ENCODE data around the gene TP73. TPM values are rescaled to one million over a fixed set of nuclear protein-coding genes. Genes with fewer than 3 reads are reported as not detected.

TP73 gene
- total and polyA plus RNA-seq, 7 donors = under 0.01 to 0.13 (median 0.01) TPM; not detected in 4

- Histone ChIP-seq H3K4me3 (no peak overlapping the region), H3K36me3 (ENCODE audit: insufficient read depth in 1 of 2, low read depth in 1 of 2) (peaks cover 2 to 79% of the 10 kb centered on the region in 2 donors), H3K4me1 (no peaks in the 10 kb centered on the region), H3K9me3 (no peaks in the 10 kb centered on the region), H3K27me3 (ENCODE audit: insufficient read depth in 3 of 3, low read length in 2 of 3) (no peaks in the 10 kb centered on the region), H3K27ac (no peak overlapping the region)
- intact Hi-C loops (cut with DNase I) = no loop called here
- peak in 1 of 2 donors; percentile 37 for DNase-seq
- peak in 1 of 4 donors; percentile 27 for ATAC-seq
- 59 to 65% (median 65%) methylated on average over 13 of the region's 13 CpGs for WGBS, 3 donors
- no peak for TF ChIP-seq CTCF (IDR thresholded peaks at IDR 0.05)
Measured at GRCh38 chr1:3785045-3785444, 132.7 kb downstream of the TP73 start.

- peaks cover 2 to 73% of the 10 kb centered on the region in 2 donors for H3K36me3 ChIP-seq (ENCODE audit: insufficient read depth in 1 of 2, low read depth in 1 of 2)
- H3K4me1 ChIP-seq = peaks cover 5% of the 10 kb centered on the region
- H3K27ac ChIP-seq = no peak overlapping the region
- ATAC-seq (no peak), DNase-seq (no peak)
- peak; percentile 15 for TF ChIP-seq CTCF (IDR thresholded peaks at IDR 0.05)
- intact Hi-C loops (cut with DNase I) = no loop called here
- no peaks in the 10 kb centered on the region for H3K27me3 ChIP-seq (ENCODE audit: insufficient read depth in 3 of 3, low read length in 2 of 3)
- 83% methylated on average over 13 to 14 of the region's 14 CpGs for WGBS, 3 donors
- H3K4me3 ChIP-seq = no peak overlapping the region
- no peaks in the 10 kb centered on the region for H3K9me3 ChIP-seq
Measured at GRCh38 chr1:3785456-3786157, 133.3 kb downstream of the TP73 start.

Other genes starting within 250 kb of the TP73 start
- under 1 TPM; 0.29 to 0.56 (median 0.49) TPM for gene ARHGEF16, start 197.9 kb upstream of the TP73 start, total RNA-seq
- under 1 TPM; 0.29 to 0.55 (median 0.52) TPM for gene ARHGEF16, start 197.9 kb upstream of the TP73 start, polyA plus RNA-seq
- 1 to 10 TPM; 3.7 to 5.5 (median 4.5) TPM for gene MEGF6, start 41.0 kb upstream of the TP73 start, total RNA-seq
- gene MEGF6, start 41.0 kb upstream of the TP73 start, polyA plus RNA-seq = 1 to 10 TPM in 2 of 3 donors, under 1 TPM in 1; 0.67 to 2.4 (median 1.6) TPM
- gene TPRG1L, start 27.5 kb upstream of the TP73 start, total RNA-seq = 10 to 100 TPM; 37.9 to 49.2 (median 39.2) TPM
- gene TPRG1L, start 27.5 kb upstream of the TP73 start, polyA plus RNA-seq = 10 to 100 TPM; 33.9 to 66.4 (median 45.0) TPM
- 10 to 100 TPM; 10.8 to 12.6 (median 11.7) TPM for gene WRAP73, start 2.4 kb upstream of the TP73 start, total RNA-seq
- gene WRAP73, start 2.4 kb upstream of the TP73 start, polyA plus RNA-seq = 10 to 100 TPM; 14.9 to 21.8 (median 20.2) TPM
- under 1 TPM in 2 of 4 donors, not detected in 2; 0.16 to 0.17 TPM for gene CCDC27, start 99.9 kb downstream of the TP73 start, total RNA-seq
- gene CCDC27, start 99.9 kb downstream of the TP73 start, polyA plus RNA-seq = under 1 TPM in 2 of 3 donors, not detected in 1; 0.03 to 0.04 TPM
- 1 to 10 TPM; 1.1 to 2.1 (median 1.5) TPM for gene SMIM1, start 120.2 kb downstream of the TP73 start, total RNA-seq
- gene SMIM1, start 120.2 kb downstream of the TP73 start, polyA plus RNA-seq = 1 to 10 TPM in 1 of 3 donors, under 1 TPM in 2; 0.57 to 1.4 (median 0.60) TPM
- gene LRRC47, start 144.0 kb downstream of the TP73 start, total RNA-seq = 100 to 1,000 TPM in 1 of 4 donors, 10 to 100 TPM in 3; 93.9 to 126 (median 97.3) TPM
- 10 to 100 TPM; 44.3 to 92.5 (median 57.6) TPM for gene LRRC47, start 144.0 kb downstream of the TP73 start, polyA plus RNA-seq
- gene CEP104, start 204.7 kb downstream of the TP73 start, total RNA-seq = 10 to 100 TPM; 28.3 to 37.7 (median 34.4) TPM
- gene CEP104, start 204.7 kb downstream of the TP73 start, polyA plus RNA-seq = 10 to 100 TPM in 2 of 3 donors, 1 to 10 TPM in 1; 9.0 to 31.3 (median 11.1) TPM
- 1 to 10 TPM; 1.1 to 2.4 (median 1.8) TPM for gene DFFB, start 205.0 kb downstream of the TP73 start, total RNA-seq
- gene DFFB, start 205.0 kb downstream of the TP73 start, polyA plus RNA-seq = 1 to 10 TPM; 1.3 to 1.9 (median 1.9) TPM
- 10 to 100 TPM; 11.8 to 14.6 (median 14.0) TPM for gene C1orf174, start 247.8 kb downstream of the TP73 start, total RNA-seq
- gene C1orf174, start 247.8 kb downstream of the TP73 start, polyA plus RNA-seq = 10 to 100 TPM; 15.1 to 32.2 (median 22.9) TPM

Measured in psoas muscle (tissue), 8 donors.